GM21576 (cell line): ENCODE data around the gene DRAP1.
"Not testable (repeated sequence)": the region's sequence is repeated elsewhere in the genome, so short reads cannot be mapped to it uniquely, and the experiment has no call there.

ENCODE experiments used
- ATAC-seq: cut with Tn5 transposase; IDR thresholded peaks from one replicate; pipeline ENCODE4 v1.9.1; 2021; ENCODE audit warnings: mild to moderate bottlenecking, moderate library complexity; ENCODE audit not compliant: unreplicated experiment

The DRAP1 gene

DNA sequence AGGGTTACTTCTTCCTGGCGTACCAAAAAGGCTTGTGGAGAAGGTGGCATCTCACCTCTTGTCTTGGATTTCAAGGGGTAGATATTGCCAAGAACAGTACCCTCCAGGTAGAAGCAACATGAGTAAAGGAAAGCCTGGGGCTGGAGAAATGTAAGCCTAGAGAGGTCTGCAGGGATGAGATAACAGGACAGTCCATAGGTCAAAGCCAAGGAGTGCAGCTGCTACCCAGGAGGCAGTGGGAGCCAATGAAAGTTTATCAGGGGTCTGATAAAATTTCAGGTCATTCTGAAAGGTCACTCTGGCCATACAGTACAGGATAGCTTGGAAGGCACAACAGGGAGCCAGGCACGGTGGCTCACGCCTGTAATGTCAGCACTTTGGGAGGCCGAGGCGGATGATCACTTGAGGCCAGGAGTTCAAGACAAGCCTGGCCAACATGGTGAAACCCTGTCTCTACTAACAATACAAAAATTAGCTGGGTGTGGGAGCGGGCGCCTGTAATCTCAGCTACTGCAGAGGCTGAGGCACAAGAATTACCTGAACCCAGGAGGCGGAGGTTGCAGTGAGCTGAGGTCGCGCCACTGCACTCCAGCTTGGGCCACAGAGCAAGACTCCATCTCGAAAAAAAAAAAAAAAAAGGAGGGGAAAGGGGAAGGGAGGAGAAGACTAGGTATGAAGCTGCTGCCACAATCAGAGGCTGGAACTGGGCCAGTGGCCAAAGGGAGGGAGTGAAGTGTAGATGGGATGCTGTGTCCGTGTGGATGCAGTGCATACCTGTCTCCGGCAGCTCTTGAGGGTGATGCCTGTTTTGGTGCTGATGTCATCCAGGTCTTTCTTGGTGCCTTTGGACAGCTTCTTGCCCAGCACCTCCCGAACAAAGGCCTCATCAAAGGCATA is 32.2 kb upstream of the DRAP1 start:
- ATAC-seq, result no peak

DNA sequence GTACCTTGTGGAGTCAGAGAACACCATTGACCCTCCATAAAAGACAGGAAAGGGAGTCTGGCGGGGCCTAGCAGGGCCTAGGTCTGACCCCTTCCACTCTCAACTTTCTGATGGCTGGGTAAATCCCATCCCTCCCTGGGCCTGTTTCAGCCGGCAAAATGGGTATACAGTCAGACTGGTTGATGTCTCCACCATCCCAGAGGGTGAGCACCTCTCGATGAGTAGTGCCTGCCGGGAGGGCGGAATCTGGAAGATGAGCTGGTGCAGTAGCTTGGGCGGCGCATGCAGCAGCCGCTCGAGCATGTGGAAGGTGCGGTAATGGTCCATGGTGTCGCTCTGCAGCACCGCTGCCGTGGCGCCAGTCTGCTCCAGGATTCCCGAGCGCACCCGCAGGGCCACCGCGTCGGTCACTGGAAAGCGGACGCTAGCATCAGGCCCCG is 31.5 kb upstream of the DRAP1 start:
- no peak for ATAC-seq

DNA sequence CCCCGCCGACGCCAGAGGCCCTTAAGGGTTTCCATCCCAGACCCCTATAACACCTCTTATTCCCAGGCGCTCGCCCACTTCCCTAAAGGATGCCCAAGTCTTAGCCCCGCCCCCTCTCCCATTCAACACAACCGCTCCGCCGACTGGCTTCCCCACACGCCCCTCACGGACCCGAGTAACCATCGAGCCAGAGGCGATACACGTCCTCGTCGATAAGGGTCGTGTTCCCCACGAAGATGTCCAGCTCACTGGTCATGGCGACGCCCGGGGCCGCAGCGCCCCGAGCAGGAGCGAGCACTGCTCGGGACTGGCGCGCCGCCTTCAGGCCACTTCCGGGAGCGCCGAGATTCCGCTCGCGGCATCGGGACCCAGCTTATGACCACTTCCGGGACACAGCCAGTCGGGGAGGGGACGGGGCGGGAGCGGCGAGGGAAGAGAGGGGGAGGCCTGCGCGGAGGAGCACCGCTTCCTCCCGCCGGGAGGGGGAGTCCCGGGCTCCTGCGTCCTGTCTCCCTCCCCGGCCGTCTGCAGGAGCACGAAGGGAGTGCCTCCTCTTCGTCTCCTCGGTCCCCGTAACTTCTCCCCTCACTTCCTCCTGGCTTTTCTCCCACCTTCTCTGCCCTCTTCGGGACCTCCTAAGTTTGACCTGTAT is 30.9 kb upstream of the DRAP1 start, which contains the start of gene FIBP:
Gene FIBP, minus strand, starts transcription at position 309 of the 652 bp plus-strand sequence. Its CDS starts 53 bp downstream, at position 256.
- peak; percentile 38 for ATAC-seq

DNA sequence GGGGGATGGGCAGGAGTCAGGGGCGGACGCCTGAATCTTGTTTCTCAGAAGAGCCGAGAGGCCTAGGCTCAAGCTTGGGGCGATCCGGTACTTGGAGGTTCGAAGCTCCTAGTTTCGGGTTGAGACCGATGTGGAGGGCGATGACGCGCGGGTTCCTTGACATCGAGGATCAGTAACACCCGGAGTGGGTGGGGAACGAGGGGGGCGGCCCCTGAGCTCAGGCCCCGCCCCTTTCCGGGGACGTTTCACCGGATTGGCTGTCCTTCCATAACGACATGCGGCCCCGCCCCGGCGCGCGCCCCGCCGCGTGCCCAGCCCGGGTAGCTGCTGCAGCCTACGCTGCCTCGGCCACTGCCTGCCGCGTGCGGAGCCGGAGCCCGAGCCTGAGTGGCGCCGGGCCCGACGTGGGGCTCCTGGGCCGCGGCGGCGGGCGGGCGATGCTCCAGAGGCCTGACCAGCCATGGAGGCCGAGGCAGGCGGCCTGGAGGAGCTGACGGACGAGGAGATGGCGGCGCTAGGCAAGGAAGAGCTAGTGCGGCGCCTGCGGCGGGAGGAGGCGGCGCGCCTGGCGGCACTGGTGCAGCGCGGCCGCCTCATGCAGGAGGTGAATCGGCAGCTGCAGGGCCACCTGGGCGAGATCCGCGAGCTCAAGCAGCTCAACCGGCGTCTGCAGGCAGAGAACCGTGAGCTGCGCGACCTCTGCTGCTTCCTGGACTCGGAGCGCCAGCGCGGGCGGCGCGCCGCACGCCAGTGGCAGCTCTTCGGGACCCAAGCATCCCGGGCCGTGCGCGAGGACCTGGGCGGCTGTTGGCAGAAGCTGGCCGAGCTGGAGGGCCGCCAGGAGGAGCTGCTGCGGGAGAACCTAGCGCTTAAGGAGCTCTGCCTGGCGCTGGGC is 28.7 kb upstream of the DRAP1 start, which contains the start of gene CCDC85B:
Gene CCDC85B, plus strand, starts transcription at position 350 of the 895 bp plus-strand sequence. Its CDS starts 111 bp downstream, at position 461.
- peak; percentile 39 for ATAC-seq

DNA sequence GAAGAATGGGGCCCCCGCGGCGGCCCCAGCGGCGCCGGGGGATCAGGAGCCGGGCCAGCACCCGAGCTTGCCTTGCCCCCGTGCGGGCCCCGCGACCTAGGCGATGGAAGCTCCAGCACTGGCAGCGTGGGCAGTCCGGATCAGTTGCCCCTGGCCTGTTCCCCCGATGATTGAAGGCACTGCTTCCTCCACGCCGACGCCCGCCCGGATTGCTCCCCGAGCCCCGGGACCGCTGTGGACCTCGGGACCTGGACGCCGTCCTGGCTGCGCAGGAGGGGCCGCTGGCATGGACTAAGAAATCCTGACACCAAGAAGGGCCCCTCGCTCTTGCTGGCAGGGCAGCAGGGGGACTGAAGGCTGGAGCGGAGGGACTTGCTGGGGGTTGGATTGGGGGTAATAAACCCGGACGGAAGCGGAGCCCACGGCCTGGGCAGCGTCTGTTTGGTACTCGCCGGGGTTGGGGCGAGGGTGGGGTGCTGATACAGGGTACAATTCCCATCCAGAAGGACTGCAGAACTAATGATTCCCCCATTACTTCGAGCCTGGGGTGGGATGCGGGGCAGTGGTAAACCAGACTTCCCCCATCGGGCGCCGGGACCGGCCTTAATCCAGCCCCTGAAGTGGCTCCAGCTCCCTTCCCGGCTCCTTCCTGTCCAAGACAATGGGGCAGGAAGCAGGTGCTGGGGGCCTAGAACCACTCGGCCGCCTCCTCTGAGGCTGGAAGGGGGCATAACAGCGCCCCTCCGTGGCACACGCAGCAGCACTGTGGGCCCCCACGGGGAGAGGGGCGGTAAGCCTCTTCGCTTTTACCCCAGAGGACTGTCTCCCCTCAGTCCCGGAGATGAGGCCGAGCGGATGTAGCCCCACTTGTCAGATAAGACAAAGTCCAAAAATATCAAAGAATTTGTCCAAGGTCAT is 27.7 kb upstream of the DRAP1 start:
- no peak for ATAC-seq

DNA sequence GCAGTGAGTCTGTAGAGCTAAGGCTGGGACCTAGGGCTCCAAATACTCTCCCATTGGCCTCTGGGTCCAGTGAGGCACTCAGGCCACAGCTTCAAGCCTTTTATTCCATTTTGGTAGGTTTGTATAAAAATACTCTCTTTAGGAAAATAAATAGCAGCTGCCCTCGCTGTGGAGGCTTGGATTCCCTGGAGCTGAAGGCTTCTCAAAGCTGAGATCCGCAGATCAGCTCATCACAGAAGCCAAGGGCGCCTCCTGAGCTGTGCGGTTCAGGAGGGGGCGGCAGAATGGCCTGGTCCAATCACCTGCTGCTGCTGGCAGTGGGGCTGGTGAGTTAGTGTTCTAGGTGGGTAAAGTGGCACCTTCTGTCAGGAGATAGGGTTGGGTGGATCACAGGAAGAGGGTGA is 27.1 kb upstream of the DRAP1 start:
- not testable (repeated sequence) for ATAC-seq

DNA sequence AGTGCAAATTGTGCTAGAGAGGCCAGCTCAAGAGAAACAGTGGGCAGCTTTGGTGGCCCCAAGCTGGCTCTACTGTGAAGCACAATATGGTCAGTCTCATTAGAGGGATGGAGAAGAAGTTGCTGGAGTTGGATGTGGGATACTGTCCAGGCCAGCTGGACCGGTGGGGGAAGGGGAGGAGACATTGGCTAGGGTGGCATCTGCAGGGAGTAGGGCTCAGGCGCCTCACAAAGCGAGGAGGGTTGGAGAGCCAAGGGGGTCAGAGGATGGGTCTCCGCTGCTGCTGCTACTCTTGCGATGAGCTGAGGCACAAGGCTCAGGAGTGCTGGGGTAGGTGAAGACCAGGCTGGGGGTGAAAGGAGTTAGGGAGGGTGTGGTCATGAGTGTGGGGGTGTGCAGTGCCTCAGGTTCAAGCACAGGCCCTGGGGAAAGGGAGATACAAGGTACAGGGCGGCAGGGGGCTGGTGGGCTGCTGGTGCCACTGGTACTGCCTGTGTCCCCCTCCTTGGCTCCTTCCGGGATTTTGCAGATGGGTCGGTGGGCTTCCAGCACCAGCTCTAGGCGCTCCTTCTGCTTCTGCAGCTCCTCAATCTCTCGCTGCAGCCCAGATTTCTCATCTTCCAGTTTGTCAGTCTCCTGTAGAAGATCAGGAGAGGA is 26.4 kb upstream of the DRAP1 start:
- no peak for ATAC-seq

DNA sequence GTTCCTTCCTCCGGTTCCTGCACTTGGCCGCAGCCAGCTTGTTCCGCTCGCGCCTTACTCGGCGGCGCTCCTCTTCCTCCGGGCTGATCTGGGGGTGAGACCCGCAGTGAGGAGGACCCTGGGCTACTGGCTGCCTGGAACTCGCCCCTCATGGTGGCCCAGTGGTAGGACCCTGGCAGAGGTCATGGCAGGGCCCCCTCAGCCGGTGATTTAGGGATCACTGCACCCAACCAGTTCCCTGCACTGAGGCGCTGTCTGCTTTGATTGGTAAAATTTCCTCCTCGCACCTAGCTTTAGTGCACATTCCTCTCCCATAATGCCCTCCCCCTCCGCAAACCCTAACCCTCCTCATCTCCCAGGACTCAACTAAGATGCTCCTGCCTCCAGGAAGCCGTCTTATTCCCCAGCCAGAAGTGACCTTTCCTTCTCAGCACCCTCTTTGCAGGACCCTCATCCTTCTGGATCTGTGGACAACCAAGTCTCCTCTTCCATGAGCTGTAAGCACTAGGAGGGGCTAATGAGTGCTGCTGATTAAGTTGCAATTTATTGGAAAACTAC is 25.1 kb upstream of the DRAP1 start:
- no peak for ATAC-seq

DNA sequence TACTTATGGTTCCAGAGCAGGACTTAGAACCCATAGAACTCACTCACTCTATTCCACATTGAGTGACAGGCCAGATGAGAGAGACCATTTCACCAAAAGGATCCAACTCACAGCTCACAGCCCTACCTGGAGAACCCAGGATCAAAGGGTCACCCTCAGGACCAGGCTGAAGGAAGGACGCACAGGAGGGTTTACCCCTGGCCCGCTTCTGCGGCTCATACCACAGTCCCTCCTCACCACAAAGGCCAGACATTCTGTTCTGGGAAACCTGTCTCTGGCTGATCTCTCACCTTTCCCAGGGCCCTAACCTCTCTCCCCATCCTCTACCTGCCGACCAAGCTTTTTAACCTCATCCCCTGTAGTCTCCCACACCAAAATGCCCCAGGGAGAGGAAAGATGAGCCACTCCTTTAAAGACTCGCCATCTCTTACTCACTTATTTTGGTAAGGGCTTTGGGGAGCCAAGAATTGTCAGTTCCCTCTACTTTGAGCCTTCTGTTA is 23.7 kb upstream of the DRAP1 start:
- no peak for ATAC-seq

DNA sequence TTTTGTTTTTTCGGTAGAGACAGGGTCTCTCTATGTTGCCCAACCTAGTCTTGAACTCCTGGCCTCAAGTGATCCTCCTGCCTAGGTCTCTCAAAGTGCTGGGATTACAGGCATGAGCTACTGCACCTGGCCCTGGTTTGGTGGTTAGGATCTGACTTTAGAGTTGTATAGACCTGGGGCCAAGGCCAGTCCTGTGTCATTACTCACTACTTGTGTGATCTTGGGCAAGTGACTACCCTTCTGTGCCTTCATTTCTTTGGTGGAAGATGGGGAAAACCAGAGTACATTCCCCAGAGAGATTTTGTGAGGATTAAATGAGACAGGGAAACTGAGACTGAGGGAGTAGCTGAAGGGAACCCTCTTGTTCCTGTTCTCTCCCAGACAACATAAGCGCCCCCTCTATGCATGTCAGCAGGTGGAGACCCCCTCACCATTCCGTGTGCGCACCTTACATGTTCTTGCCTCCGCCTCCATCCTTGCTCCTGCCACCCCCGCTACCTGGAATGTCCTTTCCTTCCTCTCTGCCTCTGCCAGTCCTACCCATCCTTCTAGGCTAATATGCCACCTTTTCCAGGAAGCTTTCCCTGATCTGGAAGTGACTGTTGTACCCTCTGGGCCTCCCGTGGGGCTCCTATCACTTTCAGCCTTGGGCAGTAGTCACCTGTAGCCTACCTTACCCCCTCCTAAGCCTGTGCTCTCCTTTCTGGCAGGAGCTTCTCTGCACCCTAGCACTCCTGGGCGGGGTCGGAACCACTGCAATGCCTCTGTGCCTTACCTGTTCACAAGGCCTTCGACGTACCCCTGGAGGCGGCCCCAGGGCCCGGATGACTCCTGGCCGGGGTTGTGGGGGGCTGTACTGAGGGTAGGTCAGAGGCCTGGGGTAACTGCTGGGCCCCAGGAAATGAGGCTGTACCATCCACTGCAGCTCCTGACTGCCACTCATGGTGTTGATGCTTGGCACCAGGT is 22.9 kb upstream of the DRAP1 start:
- ATAC-seq, result no peak

DNA sequence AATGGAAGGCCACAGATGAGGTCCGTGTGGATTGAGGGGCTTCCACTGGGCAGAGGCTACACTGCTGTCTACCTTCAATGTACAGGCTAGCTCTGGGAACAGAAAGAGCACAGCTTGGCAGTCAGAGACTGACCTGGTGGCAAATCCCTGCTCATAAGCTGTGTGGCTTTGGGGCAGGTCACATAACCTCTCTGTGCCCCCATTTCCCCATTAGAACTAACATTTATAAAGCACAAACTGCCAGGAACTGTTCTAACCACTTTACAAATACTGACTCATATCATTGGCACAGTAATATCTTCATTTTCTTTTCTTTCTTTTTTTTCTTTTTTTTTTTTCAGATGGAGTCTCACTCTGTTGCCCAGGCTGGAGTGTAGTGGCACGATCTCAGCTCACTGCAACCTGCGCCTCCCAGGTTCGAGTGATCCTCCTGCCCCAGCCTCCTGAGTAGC is 22.2 kb upstream of the DRAP1 start:
- no peak for ATAC-seq

DNA sequence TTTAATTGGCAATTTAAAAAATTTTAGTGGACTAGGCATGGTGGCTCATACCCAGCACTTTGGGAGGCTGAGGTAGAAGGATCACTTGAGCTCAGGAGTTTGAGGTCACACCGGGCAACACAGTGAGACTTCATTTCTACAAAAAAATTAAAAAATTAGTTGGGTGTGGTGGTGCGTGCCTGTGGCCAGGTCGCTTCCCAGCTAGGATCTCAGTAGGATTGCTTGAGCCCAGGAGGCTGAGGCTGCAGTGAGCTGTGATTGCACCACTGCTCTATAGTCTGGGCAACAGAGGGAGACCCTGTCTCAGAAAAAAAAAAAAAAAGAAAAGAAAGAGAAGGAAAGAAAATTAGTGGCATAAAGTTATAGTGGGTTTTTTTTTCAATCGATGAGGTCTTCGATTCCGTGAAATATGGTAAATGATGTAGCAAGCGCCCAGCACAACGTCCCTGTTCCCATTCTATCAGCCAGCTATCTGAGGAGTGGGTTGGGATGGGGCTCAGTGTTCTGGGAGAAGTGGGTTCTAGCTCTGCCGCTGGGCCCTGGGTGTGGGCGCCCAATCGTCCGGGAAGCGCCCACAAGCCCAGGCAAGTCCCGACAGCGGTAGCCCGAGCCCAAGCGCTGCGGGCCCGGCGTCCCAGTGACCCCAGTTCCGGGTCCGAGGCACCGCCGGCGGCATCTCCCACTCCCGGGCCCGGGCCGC is 20.4 kb upstream of the DRAP1 start:
- ATAC-seq, result no peak

DNA sequence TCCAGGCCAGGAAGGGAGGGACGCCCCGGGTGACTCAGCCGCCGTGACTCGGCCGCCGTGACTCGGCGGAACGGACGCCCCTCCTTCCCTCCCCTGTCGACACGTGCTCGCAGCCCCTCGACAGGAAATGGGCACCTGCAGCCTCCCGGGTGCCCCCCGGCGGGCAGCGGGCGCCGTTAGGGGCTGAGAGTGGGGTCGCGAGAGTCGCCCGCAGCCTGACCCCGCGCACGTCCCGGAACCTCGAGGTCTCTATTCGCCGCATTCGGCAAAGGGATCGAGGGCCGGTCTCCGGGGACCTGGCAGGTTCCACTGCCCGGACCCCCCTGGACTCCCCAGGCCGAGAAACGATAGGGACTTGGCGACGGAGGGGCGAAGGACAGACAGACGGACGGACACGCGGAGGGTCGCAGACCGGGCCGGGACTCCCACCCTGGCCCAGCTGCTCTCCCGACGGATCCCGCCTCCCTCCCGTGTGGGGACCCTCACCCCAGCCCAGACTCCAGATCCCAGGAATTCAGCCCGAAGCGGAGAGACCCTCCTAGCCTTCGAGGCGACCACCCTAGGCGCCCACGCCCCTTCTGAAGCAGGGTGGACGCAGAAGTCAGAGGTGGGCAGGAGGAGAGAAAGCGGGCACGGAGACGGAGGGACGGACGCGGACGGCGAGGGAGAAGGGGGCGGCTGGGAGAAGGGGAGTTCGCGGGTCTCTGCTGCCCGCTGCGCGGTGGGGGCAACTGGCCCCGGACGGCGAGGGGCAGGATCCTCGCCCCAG is 19.7 kb upstream of the DRAP1 start:
- ATAC-seq, result peak; percentile 5

DNA sequence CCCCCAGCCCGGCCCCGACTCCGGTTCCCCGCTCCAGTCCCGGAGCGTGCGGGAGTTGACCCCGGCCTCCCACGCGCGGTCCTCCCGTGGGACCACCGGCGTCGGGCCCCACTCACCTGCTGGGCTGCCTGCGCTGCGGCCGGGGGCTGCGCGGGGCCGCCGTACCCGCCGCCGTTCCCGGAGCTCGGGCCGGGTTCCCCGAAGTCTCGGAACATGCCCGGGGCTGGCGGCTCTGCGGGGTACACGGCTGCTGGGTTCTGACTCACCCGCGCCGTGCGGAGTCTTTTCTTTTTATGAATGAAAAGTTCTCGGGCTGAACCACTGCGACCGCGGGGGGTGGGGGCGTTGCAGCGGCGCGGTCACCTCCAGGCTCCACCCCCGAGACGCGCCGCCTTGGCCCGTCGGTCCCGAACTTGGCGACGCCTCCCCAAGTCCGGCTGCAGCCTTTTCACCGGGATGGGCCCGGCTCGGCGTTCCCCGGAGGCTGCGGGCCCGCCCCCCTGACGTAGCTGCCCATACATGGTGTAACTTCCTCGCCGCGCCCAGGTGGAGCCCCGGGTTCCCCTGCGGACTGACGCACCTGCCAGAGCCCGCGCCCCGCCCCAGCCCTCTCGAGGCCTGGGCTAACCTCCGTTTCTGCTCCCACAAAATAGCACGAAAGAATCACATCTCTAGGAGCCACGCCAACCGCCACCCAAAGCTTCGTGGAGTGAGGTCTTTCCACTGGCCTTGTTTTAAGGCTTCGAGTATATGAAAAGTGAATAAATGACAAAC is 18.9 kb upstream of the DRAP1 start, which contains the start of gene FOSL1:
Gene FOSL1, minus strand, starts transcription at position 264 of the 774 bp plus-strand sequence. Its CDS starts 49 bp downstream, at position 215.
- ATAC-seq, result peak; percentile 75

DNA sequence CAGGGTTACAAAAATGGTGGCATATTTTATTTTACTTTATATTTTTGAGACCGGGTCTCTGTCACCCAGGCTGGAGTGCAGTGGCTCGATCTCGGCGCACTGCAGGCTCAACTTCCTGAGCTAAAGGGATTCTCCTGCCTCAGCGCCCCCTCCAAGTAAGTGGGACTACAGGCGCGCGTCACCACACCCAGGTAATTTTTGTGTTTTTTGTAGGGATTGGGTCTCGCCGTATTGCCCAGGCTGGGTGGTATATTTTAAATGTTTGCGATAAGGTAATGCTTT is 18.4 kb upstream of the DRAP1 start:
- ATAC-seq, result no peak

DNA sequence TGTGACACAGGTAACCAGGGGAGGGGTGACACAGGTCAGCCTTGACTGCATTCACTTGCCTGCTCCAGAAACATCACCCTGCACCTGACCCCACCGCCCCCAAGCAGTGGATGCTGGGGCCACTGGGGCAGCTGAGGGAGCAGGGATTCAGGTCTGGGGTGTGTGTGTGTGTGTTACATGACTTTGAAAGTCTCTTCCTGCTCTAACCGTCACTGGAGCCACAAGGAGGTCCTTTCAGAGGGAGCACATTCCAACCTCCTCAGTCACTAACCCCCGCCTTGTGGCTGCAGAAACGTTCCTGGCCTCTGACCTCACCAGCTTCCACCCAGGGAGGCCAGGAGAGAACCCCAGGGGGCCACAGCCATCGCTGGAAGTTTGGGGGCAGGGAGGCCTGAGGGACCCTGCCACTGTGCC is 16.2 kb upstream of the DRAP1 start:
- no peak for ATAC-seq
